Eye (tissue), 1 donor: ENCODE measurements around the gene TOX2.
A peak's percentile ranks its signal among the peaks of the same experiment; 100 is the strongest.

Experiments used
- DNase-seq: peaks from one replicate; pipeline ENCODE4 v3.0.0-alpha.2; 2015

Gene TOX2

GRCh38 chr20:43959920-43960227 is 45.2 kb downstream of the TOX2 start:
- no peak for DNase-seq

GRCh38 chr20:43960231-43960630 is 45.6 kb downstream of the TOX2 start:
- DNase-seq = no peak

GRCh38 chr20:43961116-43961515 is 46.5 kb downstream of the TOX2 start:
- no peak for DNase-seq

- no peak for DNase-seq
Observed at GRCh38 chr20:43961541-43962471, 47.2 kb downstream of the TOX2 start.

- DNase-seq = no peak
Observed at GRCh38 chr20:43962530-43962929, 47.9 kb downstream of the TOX2 start.

- DNase-seq = no peak
Observed at GRCh38 chr20:43963233-43963632, 48.6 kb downstream of the TOX2 start.

GRCh38 chr20:43963872-43964791 is 49.5 kb downstream of the TOX2 start:
- DNase-seq = peak; percentile 46

GRCh38 chr20:43968341-43969000 is 53.8 kb downstream of the TOX2 start:
- DNase-seq = no peak

- no peak for DNase-seq
Observed at GRCh38 chr20:43969028-43969447, 54.4 kb downstream of the TOX2 start.

- DNase-seq = peak; percentile 67
Observed at GRCh38 chr20:43969501-43970182, 55.0 kb downstream of the TOX2 start.

GRCh38 chr20:43971267-43971666 is 56.6 kb downstream of the TOX2 start:
- no peak for DNase-seq

GRCh38 chr20:43972051-43972450 is 57.4 kb downstream of the TOX2 start:
- DNase-seq = no peak

GRCh38 chr20:43972692-43973091 is 58.0 kb downstream of the TOX2 start:
- DNase-seq = no peak

GRCh38 chr20:43973231-43973630 is 58.6 kb downstream of the TOX2 start:
- DNase-seq = no peak

- no peak for DNase-seq
Observed at GRCh38 chr20:43973671-43974450, 59.2 kb downstream of the TOX2 start.

GRCh38 chr20:43974695-43975094 is 60.0 kb downstream of the TOX2 start:
- no peak for DNase-seq

- DNase-seq = no peak
Observed at GRCh38 chr20:43975096-43975768, 60.6 kb downstream of the TOX2 start.

GRCh38 chr20:43976547-43976946 is 61.9 kb downstream of the TOX2 start:
- no peak for DNase-seq

- DNase-seq = no peak
Observed at GRCh38 chr20:43977252-43977651, 62.6 kb downstream of the TOX2 start.

- no peak for DNase-seq
Observed at GRCh38 chr20:43977962-43978361, 63.3 kb downstream of the TOX2 start.

GRCh38 chr20:43979576-43980105 is 65.0 kb downstream of the TOX2 start:
- no peak for DNase-seq
